Upper lobe of left lung (tissue), 6 donors: Measurements from ENCODE around the gene CDC42BPA. TPM values are rescaled to one million over a fixed set of nuclear protein-coding genes. Genes with fewer than 3 reads are reported as not detected.

Source experiments
- ATAC-seq, 2 donors: fragments of 200-7000 bp; cut with Tn5 transposase; one replicate each; pipeline ENCODE4 v1.9.1; 2022; ENCODE audit warnings: mild to moderate bottlenecking in 2 of 2, moderate library complexity in 2 of 2; ENCODE audit not compliant: low FRiP score in 2 of 2
- DNase-seq, 2 donors: peaks; one replicate each; pipeline ENCODE4 v3.0.0-alpha.2; 2019 to 2020
- H3K27ac ChIP-seq, 4 donors: fragments of 200-600 bp; sonication (generic); one replicate each; pipeline ENCODE4 v1.5.1; 2016 to 2019
- H3K27me3 ChIP-seq, 4 donors: fragments of 200-600 bp; sonication (generic); one replicate each; pipeline ENCODE4 v1.5.1; 2017 to 2019
- H3K36me3 ChIP-seq, 4 donors: fragments of 200-600 bp; sonication (generic); one replicate each; pipeline ENCODE4 v1.5.1; 2016 to 2019
- H3K4me1 ChIP-seq, 4 donors: fragments of 200-600 bp; sonication (generic); one replicate each; pipeline ENCODE4 v1.5.1; 2018 to 2019
- H3K4me3 ChIP-seq, 4 donors: fragments of 200-600 bp; sonication (generic); one replicate each; pipeline ENCODE4 v1.5.1; 2017 to 2019; ENCODE audit warnings: mild to moderate bottlenecking in 2 of 4, moderate library complexity in 1 of 4
- H3K9me3 ChIP-seq, 4 donors: fragments of 200-600 bp; sonication (generic); one replicate each; pipeline ENCODE4 v1.5.1; 2018 to 2019
- CTCF ChIP-seq, 6 experiments: fragments of 450-650 bp in 4 of 6; fragments of 200-600 bp in 2 of 6; sonication (generic) in 2 of 6; IDR thresholded peaks; one replicate each; pipeline ENCODE4 v1.5.1; 2016 to 2019; ENCODE audit warnings: antibody characterized with exemption in 6 of 6
- EP300 ChIP-seq, 4 donors: sonication (generic); formaldehyde crosslinking; IDR thresholded peaks; one replicate each; pipeline ENCODE4 v1.5.1; 2017; ENCODE audit warnings: antibody characterized with exemption in 4 of 4, control low read depth in 2 of 4
- POLR2A ChIP-seq, 4 donors: fragments of 450-650 bp; IDR thresholded peaks; one replicate each; pipeline ENCODE4 v1.5.1; 2016 to 2017; ENCODE audit warnings: antibody characterized with exemption in 4 of 4, mild to moderate bottlenecking in 2 of 4
- POLR2AphosphoS5 ChIP-seq, 2 donors: sonication (generic); formaldehyde crosslinking; IDR thresholded peaks; one replicate each; pipeline ENCODE4 v1.5.1; 2017; ENCODE audit warnings: antibody characterized with exemption in 2 of 2
- WGBS, 2 donors: methylation state at CpG; one replicate each; pipeline ENCODE4 v1.1.5; 2017 to 2018; 5-methylcytosine and 5-hydroxymethylcytosine counted together
- total RNA-seq, 6 donors: library from RNA; depleted of rRNA in 4 of 6; stranded (reverse); fragments of >200 nt in 4 of 6; gene quantifications; one replicate each; pipeline versions ENCODE4 v1.1.0 to v1.2.1, GENCODE V29; 2016 to 2021
- donor health status: DM: no; HTN: no; CAD: no; lungs with moderate emphysema.
- donor health status: DM: no; HTN: yes; CAD: no; lungs with severe emphysema.

CDC42BPA gene
- total RNA-seq, 6 donors from 2014 or later = 27.8 to 76.1 (median 33.1) TPM

- Histone ChIP-seq H3K4me3 (no peak overlapping the region), H3K9me3 (no peaks in the 10 kb centered on the region), H3K27me3 (no peaks in the 10 kb centered on the region), H3K4me1 (peaks cover 1 to 19% (median 8%) of the 10 kb centered on the region in 4 donors), H3K27ac (no peak overlapping the region), H3K36me3 (no peaks in the 10 kb centered on the region)
- no peak for ATAC-seq
- TF ChIP-seq CTCF (IDR thresholded peaks at IDR 0.05) (no peak), POLR2A (IDR thresholded peaks at IDR 0.05) (no peak), EP300 (IDR thresholded peaks at IDR 0.05) (no peak), POLR2AphosphoS5 (IDR thresholded peaks at IDR 0.05) (no peak)
- WGBS, 2 donors = 85 to 86% methylated on average over 12 of the region's 12 CpGs
- no peak for DNase-seq
These were observed 366.8 kb downstream of the CDC42BPA start for GRCh38 chr1:226951286-226952117.

- Histone ChIP-seq H3K4me1 (peaks cover 3 to 25% (median 11%) of the 10 kb centered on the region in 4 donors), H3K27me3 (no peaks in the 10 kb centered on the region), H3K36me3 (no peaks in the 10 kb centered on the region), H3K9me3 (no peaks in the 10 kb centered on the region), H3K4me3 (no peak overlapping the region), H3K27ac (no peak overlapping the region)
- ATAC-seq (no peak), DNase-seq (no peak)
- 78 to 79% methylated on average over 6 of the region's 6 CpGs for WGBS, 2 donors
- TF ChIP-seq POLR2A (IDR thresholded peaks at IDR 0.05) (no peak), CTCF (IDR thresholded peaks at IDR 0.05) (no peak), POLR2AphosphoS5 (IDR thresholded peaks at IDR 0.05) (no peak), EP300 (IDR thresholded peaks at IDR 0.05) (no peak)
These were observed 367.4 kb downstream of the CDC42BPA start for GRCh38 chr1:226950871-226951270.

- WGBS, 2 donors = 94% methylated on average over 1 of the region's 1 CpG
- no peak for DNase-seq
- no peak for TF ChIP-seq EP300 (IDR thresholded peaks at IDR 0.05)
- no peak for TF ChIP-seq POLR2A (IDR thresholded peaks at IDR 0.05)
- no peak for TF ChIP-seq POLR2AphosphoS5 (IDR thresholded peaks at IDR 0.05)
- no peak for TF ChIP-seq CTCF (IDR thresholded peaks at IDR 0.05)
- H3K27me3 ChIP-seq = no peaks in the 10 kb centered on the region
- no peak overlapping the region for H3K27ac ChIP-seq
- H3K4me3 ChIP-seq = no peak overlapping the region
- H3K9me3 ChIP-seq = no peaks in the 10 kb centered on the region
- peaks cover 3 to 30% (median 16%) of the 10 kb centered on the region in 4 donors for H3K4me1 ChIP-seq
- ATAC-seq = no peak
- H3K36me3 ChIP-seq = no peaks in the 10 kb centered on the region
These were observed 368.0 kb downstream of the CDC42BPA start for GRCh38 chr1:226950316-226950715.

GRCh38 chr1:226949401-226949800 is 368.9 kb downstream of the CDC42BPA start:
- TF ChIP-seq CTCF (IDR thresholded peaks at IDR 0.05) (no peak), POLR2AphosphoS5 (IDR thresholded peaks at IDR 0.05) (no peak), EP300 (IDR thresholded peaks at IDR 0.05) (no peak), POLR2A (IDR thresholded peaks at IDR 0.05) (no peak)
- H3K9me3 ChIP-seq = no peaks in the 10 kb centered on the region
- no peak for DNase-seq
- peaks cover 3 to 31% (median 19%) of the 10 kb centered on the region in 4 donors for H3K4me1 ChIP-seq
- no peak overlapping the region for H3K4me3 ChIP-seq
- no peaks in the 10 kb centered on the region for H3K36me3 ChIP-seq
- H3K27ac ChIP-seq = no peak overlapping the region
- no peaks in the 10 kb centered on the region for H3K27me3 ChIP-seq
- ATAC-seq = no peak
- 88 to 99% methylated on average over 3 of the region's 3 CpGs for WGBS, 2 donors
